NCI-H1930 (cell line): ENCODE measurements around the gene TMEM120A.

Experiments
- DNase-seq, 2 experiments: peaks; one replicate each; lab custom pipeline; 2025; lab: John Stamatoyannopoulos, UW

TMEM120A gene

DNA sequence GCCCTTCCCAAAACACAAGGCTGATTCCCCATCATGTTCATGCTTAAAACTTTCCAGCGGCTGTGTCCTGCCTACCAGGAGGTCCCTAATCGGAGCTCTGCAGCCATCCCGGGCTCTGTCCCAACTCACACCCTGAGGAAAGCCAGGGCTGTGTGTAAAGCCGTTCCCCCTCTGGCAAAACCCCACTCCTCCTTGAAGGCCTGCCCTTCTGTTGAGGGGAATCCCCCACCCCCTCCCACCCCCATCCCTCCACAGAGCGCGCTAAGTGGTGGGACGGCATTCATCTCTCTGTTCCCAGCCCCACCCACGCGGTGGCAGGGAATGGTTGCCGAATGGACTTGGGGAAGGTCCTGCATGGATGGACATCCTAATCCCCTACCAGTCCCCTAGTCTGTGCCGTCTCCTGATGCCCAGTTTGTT lies 667 bp upstream of the TMEM120A start:
- no peak for DNase-seq

GRCh38 chr7:75993689-75994387 lies 557 bp downstream of the TMEM120A start:
- DNase-seq = peak in 1 of 2 experiments; percentile 28

- DNase-seq = no peak
Measured at GRCh38 chr7:75992083-75992755, 2.2 kb downstream of the TMEM120A start.

DNA sequence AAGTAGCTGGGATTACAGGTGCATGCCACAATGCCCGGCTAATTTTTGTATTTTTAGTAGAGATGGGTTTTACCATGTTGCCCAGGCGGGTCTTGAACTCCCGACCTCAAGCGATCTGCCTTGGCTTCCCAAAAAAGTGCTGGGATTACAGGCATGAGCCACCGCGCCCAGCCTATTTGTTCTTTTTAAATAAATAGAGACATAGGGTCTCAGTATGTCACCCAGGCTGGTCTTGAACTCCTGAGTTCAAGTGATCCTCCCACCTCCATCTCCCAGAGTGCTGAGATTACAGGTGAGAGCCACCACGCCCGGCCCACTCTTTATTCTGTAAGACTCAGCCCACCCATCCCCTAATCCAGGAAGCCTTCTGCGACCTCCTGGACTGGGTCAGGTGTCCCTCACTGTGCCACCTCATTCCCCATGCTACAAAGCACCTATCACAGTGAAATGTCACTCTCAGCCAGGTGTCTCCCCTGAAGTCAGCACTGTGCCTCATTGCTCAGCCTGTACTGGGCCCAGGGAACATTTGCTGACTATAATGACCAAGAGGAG lies 2.8 kb downstream of the TMEM120A start:
- no peak for DNase-seq

DNA sequence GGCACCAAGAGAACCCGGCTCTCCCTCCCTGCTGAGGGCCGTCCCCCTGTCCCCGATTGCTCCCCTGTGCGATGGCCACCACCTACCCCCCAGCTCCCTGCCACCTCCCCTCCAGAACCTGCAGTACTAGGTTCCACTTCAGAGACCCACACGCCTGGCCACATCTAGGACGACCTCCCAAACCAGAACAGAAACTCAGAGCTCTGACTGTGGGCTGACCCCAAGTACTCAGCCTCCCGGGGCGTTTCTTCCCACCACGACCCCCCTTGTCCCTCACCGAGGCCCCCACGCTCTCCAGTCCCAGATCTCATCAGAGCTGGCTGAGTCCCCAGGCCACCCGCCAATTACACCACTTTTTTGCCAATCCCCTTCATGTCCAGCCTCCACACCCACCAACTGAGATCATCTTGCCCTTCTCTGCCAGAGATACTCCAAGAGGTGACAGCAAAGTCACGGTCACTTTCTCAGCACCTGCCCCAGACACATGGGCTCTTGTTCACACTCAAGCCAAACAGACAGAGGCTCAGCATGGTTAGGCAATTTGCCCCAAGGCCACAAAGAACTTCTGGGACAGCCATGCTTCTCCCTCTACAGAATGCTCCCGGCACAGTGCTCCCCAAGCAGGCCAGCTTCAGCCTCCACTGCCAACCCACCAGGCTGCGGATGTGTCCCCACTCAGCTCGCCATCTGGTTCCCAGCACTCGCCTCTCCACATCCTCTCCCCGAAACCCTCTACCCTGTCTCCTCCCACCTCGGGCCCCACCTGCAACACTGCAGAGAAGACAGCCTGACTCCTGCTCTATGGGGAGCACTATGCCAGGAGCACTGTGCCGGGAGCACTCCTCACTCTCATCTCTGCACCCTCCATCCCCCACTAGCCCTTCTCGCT lies 4.7 kb downstream of the TMEM120A start:
- no peak for DNase-seq

DNA sequence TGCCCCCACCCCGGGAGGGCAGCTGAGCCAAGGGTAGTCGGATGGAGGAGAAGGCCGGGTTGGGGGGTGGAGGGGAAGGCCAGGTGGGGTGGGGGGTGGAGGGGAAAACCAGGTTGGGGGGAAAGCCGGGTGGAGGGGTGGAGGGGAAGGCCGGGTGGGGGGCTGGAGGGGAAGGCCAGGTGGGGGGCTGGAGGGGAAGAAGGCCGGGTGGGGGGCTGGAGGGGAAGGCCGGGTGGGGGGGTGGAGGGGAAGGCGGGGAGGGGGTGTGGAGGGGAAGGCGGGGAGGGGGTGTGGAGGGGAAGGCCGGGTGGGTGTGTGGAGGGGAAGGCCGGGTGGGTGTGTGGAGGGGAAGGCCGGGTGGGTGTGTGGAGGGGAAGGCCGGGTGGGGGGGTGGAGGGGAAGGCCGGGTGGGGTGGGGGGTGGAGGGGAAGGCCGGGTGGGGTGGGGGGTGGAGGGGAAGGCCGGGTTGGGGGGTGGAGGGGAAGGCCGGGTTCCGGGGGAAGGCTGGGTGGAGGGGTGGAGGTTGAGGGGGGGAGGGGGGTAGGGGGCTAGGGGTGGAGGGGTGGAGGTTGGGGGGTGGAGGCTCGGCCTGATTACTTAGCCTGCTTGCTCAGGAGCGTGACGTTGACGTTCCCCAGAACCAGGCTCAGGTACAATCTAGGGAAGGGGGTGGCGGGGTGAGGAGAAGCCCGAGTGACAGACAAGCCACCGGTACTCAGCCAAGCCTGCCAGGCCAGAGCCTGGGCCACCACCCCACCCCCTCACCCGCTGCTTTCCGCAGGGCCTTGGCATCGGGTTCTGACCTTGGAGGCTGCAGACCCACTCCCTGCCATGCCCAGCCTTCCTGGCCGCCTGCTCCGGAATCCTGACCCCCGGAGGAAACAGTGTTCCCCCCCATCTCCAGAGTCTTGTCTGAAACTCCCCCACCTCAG lies 5.6 kb downstream of the TMEM120A start:
- DNase-seq = no peak

GRCh38 chr7:75987805-75988567 lies 6.4 kb downstream of the TMEM120A start:
- DNase-seq = no peak

- no peak for DNase-seq
Measured at GRCh38 chr7:75987026-75987804, 7.2 kb downstream of the TMEM120A start.

GRCh38 chr7:75986147-75986781 lies 8.1 kb downstream of the TMEM120A start:
- no peak for DNase-seq

DNA sequence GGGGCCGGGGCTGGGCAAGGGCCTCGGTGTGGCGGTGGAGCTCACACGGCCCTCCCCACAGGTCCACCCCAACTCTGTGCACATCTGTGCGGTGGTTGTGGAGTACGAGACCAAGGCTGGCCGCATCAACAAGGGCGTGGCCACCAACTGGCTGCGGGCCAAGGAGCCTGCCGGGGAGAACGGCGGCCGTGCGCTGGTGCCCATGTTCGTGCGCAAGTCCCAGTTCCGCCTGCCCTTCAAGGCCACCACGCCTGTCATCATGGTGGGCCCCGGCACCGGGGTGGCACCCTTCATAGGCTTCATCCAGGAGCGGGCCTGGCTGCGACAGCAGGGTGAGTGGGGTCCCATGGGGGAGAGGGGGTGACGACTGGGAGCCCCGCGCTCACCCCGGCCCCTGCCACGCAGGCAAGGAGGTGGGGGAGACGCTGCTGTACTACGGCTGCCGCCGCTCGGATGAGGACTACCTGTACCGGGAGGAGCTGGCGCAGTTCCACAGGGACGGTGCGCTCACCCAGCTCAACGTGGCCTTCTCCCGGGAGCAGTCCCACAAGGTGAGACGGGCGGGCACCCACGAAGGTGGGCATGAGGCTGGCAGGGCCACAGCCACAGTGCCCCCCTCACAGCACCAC lies 8.8 kb downstream of the TMEM120A start:
- DNase-seq = no peak

GRCh38 chr7:75985009-75985517 lies 9.3 kb downstream of the TMEM120A start:
- DNase-seq = no peak

DNA sequence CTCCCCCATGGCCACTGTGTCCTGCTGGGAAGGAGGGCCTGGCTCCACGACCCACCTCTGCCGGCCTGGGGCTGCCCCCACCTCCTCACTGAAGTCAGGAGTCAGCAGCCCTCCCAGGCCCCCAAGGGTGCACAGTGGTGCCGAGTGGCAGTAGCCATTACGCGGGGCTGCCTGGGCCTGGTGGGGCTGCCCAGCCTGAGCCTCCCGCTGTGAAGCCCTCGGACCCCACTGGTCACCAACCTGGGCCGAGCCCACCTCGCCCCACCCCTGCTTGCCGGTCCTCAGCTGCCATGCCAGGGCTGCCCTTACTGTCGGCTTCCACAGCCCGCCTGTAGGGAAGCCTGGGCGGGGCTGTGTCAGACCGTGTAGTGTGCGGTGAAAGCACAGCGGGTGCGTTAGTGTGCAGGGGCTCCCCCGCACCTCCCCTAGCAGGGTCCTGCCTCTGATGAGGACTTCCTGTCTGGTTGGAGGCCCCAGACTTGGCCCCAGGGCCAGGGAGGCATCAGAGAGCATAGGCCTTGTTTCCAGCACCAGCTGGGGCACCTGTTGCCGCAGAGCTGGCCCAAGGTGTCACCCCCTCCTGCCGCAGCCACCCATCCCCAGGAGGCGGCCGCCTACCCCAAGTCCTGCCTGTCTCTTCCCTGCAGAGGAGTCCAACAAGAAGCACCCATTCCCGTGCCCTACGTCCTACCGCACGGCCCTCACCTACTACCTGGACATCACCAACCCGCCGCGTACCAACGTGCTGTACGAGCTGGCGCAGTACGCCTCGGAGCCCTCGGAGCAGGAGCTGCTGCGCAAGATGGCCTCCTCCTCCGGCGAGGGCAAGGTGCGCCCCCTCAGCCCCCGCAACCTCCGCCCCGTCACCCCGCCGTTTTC lies 10.0 kb downstream of the TMEM120A start:
- no peak for DNase-seq

GRCh38 chr7:75983471-75984129 lies 10.8 kb downstream of the TMEM120A start:
- DNase-seq = no peak

- DNase-seq = no peak
Measured at GRCh38 chr7:75982306-75983064, 11.9 kb downstream of the TMEM120A start.

- DNase-seq = no peak
Measured at GRCh38 chr7:75981453-75982305, 12.7 kb downstream of the TMEM120A start.

DNA sequence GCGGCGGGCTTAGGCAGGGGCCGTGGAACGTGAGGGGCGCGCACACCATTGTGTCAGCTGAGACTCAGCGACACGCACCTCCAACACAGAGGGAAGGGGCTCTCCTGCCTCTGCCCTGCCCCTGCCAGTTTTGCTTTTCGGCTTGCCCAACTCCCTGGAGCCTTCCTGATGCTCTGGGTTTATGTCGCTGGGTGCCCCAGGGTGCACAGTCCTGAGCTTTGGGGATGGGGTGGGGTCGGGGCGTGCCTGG lies 13.3 kb downstream of the TMEM120A start:
- DNase-seq = no peak
